Karpas-422 (cell line): Measurements from ENCODE around the gene E2F4. TPM values are rescaled to one million over a fixed set of nuclear protein-coding genes. Genes with fewer than 3 reads are reported as not detected.

ENCODE experiments used
- DNase-seq: peaks from one replicate; pipeline ENCODE4 v3.0.0-alpha.2; 2015
- H2AFZ ChIP-seq: fragments of 200-600 bp; sonication (generic); 2 replicates; pipeline ENCODE4 v1.6.1; 2014; ENCODE audit warnings: antibody characterized with exemption, low read length, mixed read lengths
- H3K27ac ChIP-seq: fragments of 200-600 bp; sonication (generic); 2 replicates; pipeline ENCODE4 v1.5.1; 2014; ENCODE audit warnings: mild to moderate bottlenecking, low read length, moderate library complexity
- H3K27me3 ChIP-seq: fragments of 200-600 bp; sonication (generic); 2 replicates; pipeline ENCODE4 v1.6.1; 2014; ENCODE audit warnings: low read length, mixed read lengths
- H3K36me3 ChIP-seq: fragments of 200-600 bp; sonication (generic); 2 replicates; pipeline ENCODE4 v1.6.1; 2014; ENCODE audit warnings: low read length, mixed read lengths; ENCODE audit not compliant: insufficient read depth
- H3K4me1 ChIP-seq: fragments of 200-600 bp; sonication (generic); 2 replicates; pipeline ENCODE4 v1.6.1; 2014; ENCODE audit warnings: mild to moderate bottlenecking, low read length, mixed read lengths
- H3K4me2 ChIP-seq: fragments of 200-600 bp; sonication (generic); 2 replicates; pipeline ENCODE4 v1.6.1; 2014; ENCODE audit warnings: low read length, low read depth, mild to moderate bottlenecking; ENCODE audit not compliant: poor library complexity, severe bottlenecking
- H3K4me3 ChIP-seq: fragments of 200-600 bp; sonication (generic); 2 replicates; pipeline ENCODE4 v1.5.1; 2014; ENCODE audit warnings: mild to moderate bottlenecking, antibody characterized with exemption, low read length, mixed read lengths
- H3K79me2 ChIP-seq: fragments of 200-600 bp; sonication (generic); 2 replicates; pipeline ENCODE4 v1.6.1; 2014; ENCODE audit warnings: mild to moderate bottlenecking, low read length, mixed read lengths
- H3K9ac ChIP-seq: fragments of 200-600 bp; sonication (generic); 2 replicates; pipeline ENCODE4 v1.6.0; 2014; ENCODE audit warnings: low read length
- H3K9me2 ChIP-seq: fragments of 200-600 bp; sonication (generic), shearing (Covaris generic); replicated peaks from 2 replicates; pipeline ENCODE4 v1.6.0; 2014; ENCODE audit warnings: mild to moderate bottlenecking, low read length, moderate library complexity; ENCODE audit not compliant: insufficient read depth
- H3K9me3 ChIP-seq: fragments of 300-700, 200-600 bp; sonication (generic); 2 replicates; pipeline ENCODE4 v1.6.1; 2014; ENCODE audit warnings: low read length, mixed read lengths
- H4K20me1 ChIP-seq: fragments of 200-600 bp; sonication (generic); 2 replicates; pipeline ENCODE4 v1.6.1; 2014; ENCODE audit warnings: mild to moderate bottlenecking, antibody characterized with exemption, low read length, low read depth; ENCODE audit not compliant: insufficient read depth
- total RNA-seq: library from RNA; depleted of rRNA; stranded (reverse); fragments of >200 nt; shearing (Covaris generic); gene quantifications from 2 replicates; pipeline ENCODE4 v1.2.3, GENCODE V29; 2014; ENCODE audit warnings: low replicate concordance

The E2F4 gene
- total RNA-seq, 1 experiment from 2014 or later = 109 TPM

GRCh38 chr16:67155295-67156142, 36.4 kb upstream of the E2F4 start:
- peak; percentile 90 for DNase-seq
- no peak overlapping the region for H3K9ac ChIP-seq
- H3K4me1 ChIP-seq = peaks cover 25% of the 10 kb centered on the region
- H3K36me3 ChIP-seq = no peaks in the 10 kb centered on the region
- no peaks in the 10 kb centered on the region for H3K27me3 ChIP-seq
- H3K4me3 ChIP-seq = no peak overlapping the region
- no peak overlapping the region for H3K27ac ChIP-seq
- peaks cover 32% of the 10 kb centered on the region; the same call in 1 of the 2 replicates for H4K20me1 ChIP-seq
- H2AFZ ChIP-seq = no peak overlapping the region
- H3K9me3 ChIP-seq = no peaks in the 10 kb centered on the region
- no peaks in the 10 kb centered on the region for H3K9me2 ChIP-seq
- no peaks in the 10 kb centered on the region for H3K79me2 ChIP-seq
- no peak overlapping the region for H3K4me2 ChIP-seq

DNA sequence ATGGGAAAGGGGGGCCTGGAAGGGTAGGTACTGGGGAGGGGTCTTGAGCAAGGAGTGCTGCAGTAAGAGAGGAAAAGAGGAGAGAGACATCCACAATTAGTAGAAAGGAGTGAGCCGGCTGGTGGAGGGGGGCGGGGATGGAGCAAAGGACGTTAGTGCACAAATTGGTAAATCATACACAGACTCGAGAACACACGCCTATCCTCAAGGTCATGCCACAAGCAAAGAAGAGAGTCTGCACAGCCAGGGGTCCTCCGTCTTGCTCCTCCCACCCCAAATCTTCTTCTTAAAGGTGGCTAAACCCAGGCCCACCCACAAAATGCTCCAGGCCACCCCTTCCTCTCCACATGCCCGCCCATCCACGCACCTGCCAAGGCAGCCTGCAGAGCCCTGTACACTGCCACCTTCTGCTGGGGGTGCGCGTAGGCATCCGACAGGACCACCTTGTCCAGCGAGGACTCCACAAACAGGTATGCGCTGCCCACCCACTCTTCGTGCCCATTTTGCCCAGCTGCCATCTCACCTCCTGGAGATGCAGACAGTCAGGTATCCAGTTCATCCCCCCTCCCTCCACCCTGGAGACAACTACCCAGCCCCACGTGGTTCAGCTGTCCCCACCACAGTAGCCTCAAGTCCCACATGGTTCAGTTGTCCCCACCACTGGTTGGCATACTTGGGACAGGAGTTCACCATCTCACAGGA, 35.7 kb upstream of the E2F4 start:
- Histone ChIP-seq H3K9ac (no peak overlapping the region), H3K9me2 (no peaks in the 10 kb centered on the region), H2AFZ (no peak overlapping the region), H3K4me1 (peaks cover 32% of the 10 kb centered on the region), H3K36me3 (no peaks in the 10 kb centered on the region), H3K27me3 (no peaks in the 10 kb centered on the region), H3K27ac (no peak overlapping the region), H4K20me1 (peaks cover 33% of the 10 kb centered on the region; the same call in 1 of the 2 replicates), H3K9me3 (no peaks in the 10 kb centered on the region), H3K4me2 (no peak overlapping the region), H3K79me2 (no peaks in the 10 kb centered on the region), H3K4me3 (no peak overlapping the region)
- DNase-seq = no peak

DNA sequence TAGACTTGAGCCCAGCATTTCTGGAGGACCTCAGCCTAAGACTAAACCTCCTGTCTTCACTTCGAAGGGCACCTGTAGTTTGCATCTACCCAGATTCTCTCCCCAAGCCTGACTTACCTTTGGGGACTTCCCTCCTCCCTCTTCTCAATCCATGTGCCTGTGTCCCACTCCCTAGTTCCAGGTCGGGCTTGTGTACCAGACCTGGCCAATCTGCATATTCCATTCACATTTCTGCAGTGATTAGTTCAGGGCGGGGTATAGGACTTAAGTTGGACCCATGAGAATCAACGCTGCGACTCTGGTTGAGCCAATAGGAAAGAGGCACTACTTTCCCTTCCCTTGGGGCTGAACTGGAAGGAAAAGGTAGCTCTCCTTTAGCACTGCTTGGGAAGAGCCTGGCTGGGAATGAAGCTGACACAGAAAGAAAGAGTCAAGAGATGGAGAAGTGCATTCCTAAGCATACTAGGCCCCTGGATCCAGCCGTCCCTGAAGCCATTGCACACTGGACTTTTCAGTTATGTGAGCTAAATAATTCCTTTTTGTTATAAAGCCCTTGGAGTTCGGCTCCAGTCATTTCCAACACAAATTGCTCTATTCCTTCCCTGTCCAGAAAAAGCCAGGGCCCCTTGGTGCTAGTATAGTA, 34.7 kb upstream of the E2F4 start:
- Histone ChIP-seq H3K36me3 (no peaks in the 10 kb centered on the region), H3K79me2 (no peaks in the 10 kb centered on the region), H3K4me3 (no peak overlapping the region), H3K27me3 (no peaks in the 10 kb centered on the region), H3K9ac (no peak overlapping the region), H3K9me3 (no peaks in the 10 kb centered on the region), H2AFZ (no peak overlapping the region), H3K9me2 (no peaks in the 10 kb centered on the region), H3K27ac (no peak overlapping the region), H3K4me1 (peaks cover 32% of the 10 kb centered on the region), H4K20me1 (peaks cover 37% of the 10 kb centered on the region; the same call in 1 of the 2 replicates), H3K4me2 (no peak overlapping the region)
- no peak for DNase-seq

DNA sequence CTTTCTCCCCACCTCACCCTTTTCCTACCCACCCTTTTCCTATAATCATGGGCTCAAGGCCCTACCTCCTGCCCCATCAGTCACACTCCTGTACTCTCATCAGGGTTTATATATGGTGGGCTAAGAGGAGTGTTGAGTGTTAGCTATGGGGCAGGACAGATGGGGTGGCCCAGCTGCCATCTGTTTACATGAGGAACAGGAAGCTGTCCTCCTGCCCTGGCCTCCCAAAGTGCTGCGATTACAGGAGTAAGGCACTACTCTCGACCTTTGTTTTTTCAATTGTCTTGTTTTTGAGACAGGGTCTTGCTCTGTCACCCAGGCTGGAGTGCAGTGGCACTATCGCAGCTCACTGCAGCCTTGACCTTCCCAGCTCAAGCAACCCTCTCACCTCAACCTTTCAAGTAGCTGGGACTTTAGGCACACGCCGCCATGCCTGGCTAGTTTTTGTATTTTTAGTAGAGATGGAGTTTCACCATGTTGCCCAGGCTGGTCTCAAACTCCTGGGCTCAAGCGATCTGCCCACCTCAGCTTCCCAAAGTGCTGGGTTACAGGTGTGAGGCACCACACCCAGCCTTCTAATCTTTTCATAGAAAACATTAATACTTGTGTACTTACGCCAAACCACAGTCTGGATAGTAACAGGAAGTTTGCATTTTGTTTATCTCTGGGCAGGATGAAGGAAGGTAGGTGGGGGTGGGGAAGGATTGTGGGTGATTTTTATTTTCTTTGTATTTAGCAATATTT, 33.9 kb upstream of the E2F4 start:
- Histone ChIP-seq H3K9me3 (no peaks in the 10 kb centered on the region), H3K9me2 (no peaks in the 10 kb centered on the region), H3K4me3 (0 out of 2 replicates have a peak overlapping the region, but pooled peaks have one; percentile 97), H3K79me2 (no peaks in the 10 kb centered on the region), H4K20me1 (peaks cover 37% of the 10 kb centered on the region; the same call in 1 of the 2 replicates), H3K27ac (no peak overlapping the region), H3K27me3 (no peaks in the 10 kb centered on the region), H2AFZ (no peak overlapping the region), H3K4me1 (peaks cover 32% of the 10 kb centered on the region), H3K36me3 (no peaks in the 10 kb centered on the region), H3K9ac (no peak overlapping the region), H3K4me2 (peak overlapping the region; percentile 97)
- DNase-seq = no peak

DNA sequence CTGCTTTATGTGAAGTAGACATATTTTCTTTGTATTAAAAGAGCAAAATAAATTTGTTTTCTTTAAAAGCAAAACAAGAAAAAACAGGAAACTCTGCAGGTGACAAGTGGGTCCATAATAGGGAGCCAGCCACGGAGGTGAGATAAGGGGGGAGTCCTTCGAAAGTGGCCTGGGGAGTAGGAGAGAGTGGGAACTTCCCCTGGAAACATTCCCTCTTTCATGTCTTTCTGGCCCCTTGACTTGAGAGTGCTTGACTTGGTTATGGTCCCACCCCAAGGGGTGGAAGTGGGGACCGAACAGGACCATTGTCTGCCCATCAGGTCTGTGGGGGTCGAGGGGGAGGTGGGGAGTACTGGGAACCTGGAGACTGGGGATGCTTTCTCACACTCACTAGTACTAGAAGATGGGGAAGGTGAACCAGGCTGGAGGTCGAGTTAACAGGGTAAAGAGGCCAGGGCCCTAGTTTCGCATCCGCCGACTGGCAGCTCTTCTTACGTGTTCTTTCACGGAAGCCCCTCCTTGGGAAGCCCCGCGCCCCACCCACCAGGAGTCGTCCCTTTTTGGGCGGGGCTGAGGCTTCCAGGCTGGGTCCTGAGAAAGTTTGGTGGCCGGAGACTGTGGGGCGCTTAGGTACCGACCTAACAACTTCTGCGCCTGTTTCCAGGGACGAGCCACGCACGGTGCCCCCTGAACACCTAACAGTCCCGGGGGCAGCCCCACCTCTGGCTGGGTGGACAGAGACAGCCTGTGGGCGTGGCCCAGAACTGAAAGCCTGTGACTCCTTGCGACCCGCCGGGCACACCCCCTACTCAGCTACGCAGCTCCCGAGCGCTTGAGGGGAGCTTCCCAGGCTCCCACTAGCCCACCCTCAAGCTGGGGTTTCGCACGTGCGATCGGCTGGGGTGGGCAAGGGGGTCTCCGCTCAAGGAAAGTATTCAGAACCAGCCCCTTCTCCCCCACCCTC, 33.0 kb upstream of the E2F4 start:
- DNase-seq = peak; percentile 83
- no peaks in the 10 kb centered on the region for H3K27me3 ChIP-seq
- H3K79me2 ChIP-seq = no peaks in the 10 kb centered on the region
- no peak overlapping the region for H3K27ac ChIP-seq
- peak overlapping the region; percentile 97; the same call in 1 of the 2 replicates for H2AFZ ChIP-seq
- H3K4me2 ChIP-seq = peak overlapping the region; percentile 97
- no peaks in the 10 kb centered on the region for H3K9me2 ChIP-seq
- H3K4me3 ChIP-seq = peak overlapping the region; percentile 97
- peak overlapping the region; percentile 98 for H3K9ac ChIP-seq
- no peaks in the 10 kb centered on the region for H3K9me3 ChIP-seq
- peaks cover 39% of the 10 kb centered on the region; the same call in 1 of the 2 replicates for H4K20me1 ChIP-seq
- peaks cover 40% of the 10 kb centered on the region for H3K4me1 ChIP-seq
- no peaks in the 10 kb centered on the region for H3K36me3 ChIP-seq

- Histone ChIP-seq H3K9me3 (no peaks in the 10 kb centered on the region), H3K9me2 (no peaks in the 10 kb centered on the region), H3K27ac (no peak overlapping the region), H3K4me2 (no peak overlapping the region), H3K9ac (no peak overlapping the region), H3K4me3 (no peak overlapping the region), H3K4me1 (peaks cover 36% of the 10 kb centered on the region), H2AFZ (no peak overlapping the region), H3K36me3 (no peaks in the 10 kb centered on the region), H3K27me3 (no peaks in the 10 kb centered on the region), H3K79me2 (no peaks in the 10 kb centered on the region), H4K20me1 (peaks cover 18% of the 10 kb centered on the region; the same call in 1 of the 2 replicates)
- DNase-seq = no peak
Measured at GRCh38 chr16:67161595-67162058, 30.3 kb upstream of the E2F4 start.
